GM13976 (cell line): ENCODE data around the gene MRTFA.
A peak's percentile ranks its signal among the peaks of the same experiment; 100 is the strongest.
"Not testable (repeated sequence)": the region's sequence is repeated elsewhere in the genome, so short reads cannot be mapped to it uniquely, and the experiment has no call there.

Experiments used
- DNase-seq: peaks from one replicate; pipeline ENCODE4 v3.0.0; 2012; ENCODE audit warnings: low spot score
- in situ Hi-C: fragments of 300-500 bp; cut with MboI; formaldehyde crosslinking; loops from one replicate; pipeline ENCODE4 v1.12.0; 2022; ENCODE audit warnings: low sequenced_read_pairs, mixed read lengths, inconsistent platforms; ENCODE audit not compliant: unreplicated experiment
- TF ChIP-seq, protein P1 (sequence below): IDR thresholded peaks from 2 replicates; pipeline ENCODE4 v1.5.1; 2012; ENCODE audit warnings: borderline replicate concordance, mild to moderate bottlenecking; ENCODE audit not compliant: insufficient read depth; ENCODE audit errors: extremely low read depth, missing control alignments, control extremely low read depth

MRTFA gene

DNA sequence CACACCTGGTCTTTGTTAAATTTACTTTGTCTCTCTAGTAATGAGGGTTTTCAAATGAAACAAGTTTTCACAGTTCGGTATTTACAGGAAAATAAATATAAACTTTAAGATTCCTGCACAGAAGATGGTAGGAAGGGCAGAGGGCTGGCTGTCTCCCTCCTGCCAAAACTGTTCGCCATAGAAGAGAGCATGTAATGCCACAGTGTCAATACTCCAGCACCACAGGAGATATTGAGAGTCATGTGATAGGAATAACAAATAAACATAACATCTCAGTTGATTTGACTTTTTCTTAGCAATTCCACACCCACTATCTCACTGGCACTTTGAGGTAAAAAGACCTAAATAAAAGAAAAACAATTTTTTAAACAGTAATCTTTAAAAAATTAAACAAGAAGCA lies 100.9 kb downstream of the MRTFA start:
- TF ChIP-seq, protein P1, sequence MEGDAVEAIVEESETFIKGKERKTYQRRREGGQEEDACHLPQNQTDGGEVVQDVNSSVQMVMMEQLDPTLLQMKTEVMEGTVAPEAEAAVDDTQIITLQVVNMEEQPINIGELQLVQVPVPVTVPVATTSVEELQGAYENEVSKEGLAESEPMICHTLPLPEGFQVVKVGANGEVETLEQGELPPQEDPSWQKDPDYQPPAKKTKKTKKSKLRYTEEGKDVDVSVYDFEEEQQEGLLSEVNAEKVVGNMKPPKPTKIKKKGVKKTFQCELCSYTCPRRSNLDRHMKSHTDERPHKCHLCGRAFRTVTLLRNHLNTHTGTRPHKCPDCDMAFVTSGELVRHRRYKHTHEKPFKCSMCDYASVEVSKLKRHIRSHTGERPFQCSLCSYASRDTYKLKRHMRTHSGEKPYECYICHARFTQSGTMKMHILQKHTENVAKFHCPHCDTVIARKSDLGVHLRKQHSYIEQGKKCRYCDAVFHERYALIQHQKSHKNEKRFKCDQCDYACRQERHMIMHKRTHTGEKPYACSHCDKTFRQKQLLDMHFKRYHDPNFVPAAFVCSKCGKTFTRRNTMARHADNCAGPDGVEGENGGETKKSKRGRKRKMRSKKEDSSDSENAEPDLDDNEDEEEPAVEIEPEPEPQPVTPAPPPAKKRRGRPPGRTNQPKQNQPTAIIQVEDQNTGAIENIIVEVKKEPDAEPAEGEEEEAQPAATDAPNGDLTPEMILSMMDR = no peak
- in situ Hi-C loops = no loop called here

DNA sequence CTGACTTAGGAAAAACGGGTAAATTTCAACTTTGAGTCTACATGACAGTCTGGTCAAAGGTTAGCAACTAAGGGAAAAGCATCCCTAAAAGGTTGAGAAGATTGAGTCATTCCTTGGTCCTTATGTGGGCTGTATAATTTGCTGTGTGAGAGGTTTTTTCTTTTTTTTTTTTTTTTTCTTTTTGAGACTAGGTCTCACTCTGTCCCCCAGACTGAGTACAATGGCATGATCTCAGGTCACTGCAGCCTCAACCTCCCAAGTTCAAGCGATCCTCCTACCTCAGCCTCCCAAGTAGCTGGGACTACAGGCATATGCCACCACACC lies 101.4 kb downstream of the MRTFA start:
- in situ Hi-C loops = no loop called here
- no peak for DNase-seq
- TF ChIP-seq, protein P1 = no peak

More for the DNA sequence above, 100.9 kb downstream of the MRTFA start:
- DNase-seq = no peak

DNA sequence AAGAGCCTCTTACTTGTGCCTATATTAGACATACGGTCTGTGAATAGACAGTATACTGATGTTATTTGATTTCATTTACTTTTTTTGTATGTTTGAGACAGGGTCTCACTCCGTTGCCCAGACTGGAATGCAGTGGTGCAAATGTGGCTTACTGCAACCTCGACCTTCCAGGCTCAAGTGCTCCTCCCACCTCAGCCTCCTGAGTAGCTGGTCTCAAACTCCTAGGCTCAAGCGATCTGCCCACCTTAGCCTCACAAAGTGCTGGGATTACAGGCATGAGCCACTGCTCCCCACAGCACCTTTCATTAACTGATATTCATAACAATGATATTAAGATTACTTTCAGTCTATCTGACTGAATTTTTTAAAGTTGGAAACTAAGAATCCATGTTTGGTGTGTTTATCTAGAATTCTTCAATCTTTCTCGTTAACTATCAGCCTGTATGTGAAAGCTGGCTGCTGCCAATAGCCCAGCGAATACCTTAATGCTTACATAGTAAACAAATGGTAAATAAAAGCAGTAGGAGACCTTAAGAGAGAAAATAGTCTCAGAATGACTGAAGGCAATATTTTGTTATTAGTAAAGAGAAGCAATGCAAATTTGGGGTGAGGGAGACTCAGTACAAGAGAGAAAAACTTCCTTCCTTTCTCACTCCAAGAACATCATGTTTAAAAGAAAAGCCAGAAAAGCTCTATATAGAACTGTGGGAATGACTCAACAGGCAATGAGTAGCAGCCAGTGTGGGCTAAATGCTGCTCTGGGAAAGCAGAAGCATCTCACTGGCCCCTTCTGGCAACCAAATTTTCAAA lies 101.9 kb downstream of the MRTFA start:
- TF ChIP-seq, protein P1 = no peak
- in situ Hi-C loops = no loop called here
- no peak for DNase-seq

DNA sequence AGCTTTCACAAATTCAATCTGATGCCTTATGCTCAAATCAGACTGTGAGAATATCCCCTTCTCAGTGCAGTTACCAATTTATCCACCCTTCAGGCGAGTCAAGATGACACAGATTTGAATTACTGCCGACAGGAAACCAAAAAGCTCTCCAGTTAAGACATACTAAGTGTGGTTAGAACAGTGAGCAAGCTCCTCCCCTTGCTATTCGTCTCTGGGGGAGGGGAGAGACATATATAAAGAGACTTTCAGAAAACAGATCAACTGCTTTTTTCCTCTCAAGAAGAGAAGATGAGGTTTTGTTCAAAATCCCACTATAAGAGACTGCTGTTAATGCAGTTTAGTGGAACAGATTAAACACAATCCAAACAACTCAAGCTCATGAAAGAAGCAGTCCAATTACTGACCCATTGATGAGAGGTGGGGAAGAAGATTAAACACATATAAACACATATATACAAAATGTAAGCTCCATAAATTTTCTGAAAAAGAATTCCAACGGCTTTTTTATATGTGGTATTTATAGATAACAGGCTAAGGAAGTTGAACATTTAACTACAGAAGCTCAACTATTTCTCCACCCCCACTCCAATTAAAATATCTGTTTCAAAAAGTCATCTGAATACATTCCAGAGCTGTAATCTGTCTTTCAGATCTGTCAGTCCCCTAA lies 102.7 kb downstream of the MRTFA start:
- peak; percentile 78 for DNase-seq
- TF ChIP-seq, protein P1 = no peak
- in situ Hi-C loops = no loop called here

DNA sequence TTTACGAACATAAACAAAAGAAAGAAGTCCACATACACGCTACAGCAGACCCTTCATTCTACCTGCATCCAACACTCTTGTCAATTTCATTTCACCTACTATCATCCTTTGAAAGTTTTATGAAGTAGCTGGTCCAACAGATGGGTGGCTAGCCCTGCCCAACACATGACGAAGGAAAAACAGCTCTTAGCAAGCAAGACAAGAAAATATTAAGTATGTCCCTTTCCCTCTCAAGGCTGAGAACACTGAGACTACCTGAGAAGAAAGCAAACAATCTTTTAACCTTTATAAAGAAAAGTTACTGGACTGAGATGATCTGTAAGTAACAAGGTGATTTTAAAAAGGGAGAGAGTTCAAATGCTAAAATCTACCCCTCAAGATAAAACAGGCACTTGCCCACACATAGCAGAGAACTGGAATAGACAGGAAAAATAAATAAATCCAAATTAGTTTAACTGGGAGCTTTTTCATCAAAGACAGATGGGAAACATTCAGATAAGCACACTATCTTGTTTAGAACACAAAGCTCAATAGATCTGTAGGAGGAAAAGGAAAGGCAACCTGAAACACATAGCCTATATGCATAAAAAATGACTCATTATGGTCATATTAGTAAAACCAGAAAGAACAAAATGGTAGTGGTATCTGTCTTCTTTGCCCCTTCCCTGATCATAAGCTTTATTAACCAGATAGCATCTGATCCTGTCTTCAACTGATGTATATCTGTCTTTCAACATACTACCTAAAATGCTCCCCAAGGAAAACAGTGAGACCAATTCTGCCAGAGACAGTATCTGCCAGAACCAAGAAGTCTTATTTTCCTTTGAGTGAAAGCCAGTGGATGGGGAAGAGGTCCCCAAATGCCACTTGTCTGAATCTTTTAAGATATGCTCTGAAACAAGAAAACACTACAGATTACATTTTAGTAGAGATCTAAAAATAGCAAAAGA lies 104.3 kb downstream of the MRTFA start:
- TF ChIP-seq, protein P1 = no peak
- in situ Hi-C loops = no loop called here
- DNase-seq = peak; percentile 36

DNA sequence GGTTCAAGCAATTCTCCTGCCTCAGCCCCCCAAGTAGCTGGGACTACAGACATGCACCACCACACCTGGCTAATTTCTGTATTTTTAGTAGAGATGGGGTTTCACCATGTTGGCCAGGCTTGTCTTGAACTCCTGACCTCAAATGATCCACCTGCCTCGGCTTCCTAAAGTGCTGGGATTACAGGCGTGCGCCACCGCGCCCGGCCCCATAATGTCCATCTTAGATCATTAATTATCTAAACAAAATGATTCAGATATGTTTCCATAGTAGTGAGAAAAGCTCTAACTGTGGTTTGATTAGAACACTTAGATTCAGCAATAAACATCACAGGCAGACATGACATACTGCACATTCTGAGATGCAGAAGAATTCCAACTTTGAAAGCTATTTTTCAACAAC lies 106.1 kb downstream of the MRTFA start:
- DNase-seq, in situ Hi-C loops: not testable (repeated sequence)

DNA sequence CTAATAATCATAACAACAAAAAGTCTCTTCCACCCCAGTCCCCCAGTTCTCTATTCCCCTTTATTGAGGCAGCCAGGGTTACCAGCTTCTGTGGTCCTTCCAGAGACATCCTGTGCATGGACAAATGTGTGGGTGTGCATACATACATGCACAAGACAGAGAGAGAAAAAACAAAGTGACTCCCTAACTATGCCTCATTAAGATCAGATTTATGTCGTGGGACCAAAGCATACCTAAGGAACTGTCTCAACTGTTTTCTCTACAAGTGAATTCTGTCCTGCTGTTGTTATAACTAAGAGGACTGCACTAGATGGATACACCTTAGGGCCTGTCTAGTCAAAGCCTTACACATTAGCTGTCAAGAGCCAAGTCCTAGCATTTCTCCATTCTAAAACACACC lies 106.7 kb downstream of the MRTFA start:
- TF ChIP-seq, protein P1 = no peak
- no peak for DNase-seq
- in situ Hi-C loops = loop anchor here (10.0 kb wide), 1 partner anchor 115 kb away; no protein-coding TSS in a partner anchor
